ENCODE data around the gene NARS2.

NARS2 gene

GRCh38 chr11:78429209-78429608 lies 145.5 kb downstream of the NARS2 start:
- DNase-seq, result no peak

GRCh38 chr11:78428773-78429172 lies 145.9 kb downstream of the NARS2 start:
- DNase-seq, result no peak

- DNase-seq, result no peak
Observed at GRCh38 chr11:78428266-78428636, 146.4 kb downstream of the NARS2 start.

- peak; percentile 41 for DNase-seq
Observed at GRCh38 chr11:78427615-78428265, 146.9 kb downstream of the NARS2 start.

- no peak for DNase-seq
Observed at GRCh38 chr11:78426845-78427244, 147.8 kb downstream of the NARS2 start.

- DNase-seq, result peak; percentile 19
Observed at GRCh38 chr11:78425399-78426070, 149.1 kb downstream of the NARS2 start.

GRCh38 chr11:78424334-78425270 lies 150.1 kb downstream of the NARS2 start:
- DNase-seq, result peak; percentile 95

- DNase-seq, result no peak
Observed at GRCh38 chr11:78423241-78423640, 151.4 kb downstream of the NARS2 start.

- DNase-seq, result peak; percentile 54
Observed at GRCh38 chr11:78420796-78421209, 153.9 kb downstream of the NARS2 start.

GRCh38 chr11:78420255-78420764 lies 154.4 kb downstream of the NARS2 start:
- DNase-seq, result peak; percentile 54

GRCh38 chr11:78419327-78419726 lies 155.3 kb downstream of the NARS2 start:
- peak; percentile 87 for DNase-seq

GRCh38 chr11:78418584-78419211 lies 156.0 kb downstream of the NARS2 start:
- peak; percentile 32 for DNase-seq

- DNase-seq, result peak; percentile 64
Observed at GRCh38 chr11:78417888-78418583, 156.6 kb downstream of the NARS2 start.

GRCh38 chr11:78417175-78417887 lies 157.3 kb downstream of the NARS2 start, which contains the start of gene GAB2:
Gene GAB2 (minus strand): TSS chr11:78417820. CDS start chr11:78417720, 100 bp downstream.
- DNase-seq, result no peak

GRCh38 chr11:78416285-78417174 lies 158.1 kb downstream of the NARS2 start:
- DNase-seq, result peak; percentile 86

GRCh38 chr11:78415338-78415737 lies 159.3 kb downstream of the NARS2 start:
- no peak for DNase-seq

GRCh38 chr11:78414321-78415051 lies 160.2 kb downstream of the NARS2 start:
- DNase-seq, result no peak

GRCh38 chr11:78408619-78409018 lies 166.0 kb downstream of the NARS2 start:
- no peak for DNase-seq

GRCh38 chr11:78406568-78407196 lies 168.0 kb downstream of the NARS2 start:
- no peak for DNase-seq

All from MV-4-11 (cell line).